ENCODE measurements around the gene RAB31. TPM values are rescaled to one million over a fixed set of nuclear protein-coding genes. Genes with fewer than 3 reads are reported as not detected.

The RAB31 gene
- total RNA-seq, 1 experiment from 2014 or later = 32.9 TPM

GRCh38 chr18:9737006-9737405, 28.9 kb downstream of the RAB31 start (continued):
- TF ChIP-seq ZNF396 (CRISPR knock-in tag; IDR thresholded peaks at IDR 0.05; ENCODE audit: borderline replicate concordance) = no peak
- no peak for TF ChIP-seq NFATC4 (CRISPR knock-in tag; IDR thresholded peaks at IDR 0.05)
- no peak for TF ChIP-seq ELF4 (CRISPR knock-in tag; IDR thresholded peaks at IDR 0.05; ENCODE audit: low read depth)
- TF ChIP-seq OVOL2 (CRISPR knock-in tag; IDR thresholded peaks at IDR 0.05; ENCODE audit: borderline replicate concordance) = no peak
- no peak for TF ChIP-seq ZNF281 (CRISPR knock-in tag; IDR thresholded peaks at IDR 0.05)
- TF ChIP-seq CDX4 (CRISPR knock-in tag; IDR thresholded peaks at IDR 0.05; ENCODE audit: borderline replicate concordance) = no peak
- TF ChIP-seq ATF6 (CRISPR knock-in tag; IDR thresholded peaks at IDR 0.05) = no peak
- no peak for TF ChIP-seq ZNF425 (CRISPR knock-in tag; conservative IDR thresholded peaks at IDR 0.05)
- no peak for TF ChIP-seq SMAD4 (CRISPR knock-in tag; IDR thresholded peaks at IDR 0.05)
- no peak for TF ChIP-seq ZNF219 (CRISPR knock-in tag; IDR thresholded peaks at IDR 0.05; ENCODE audit: borderline replicate concordance)

- Mint-ChIP-seq H3K9me3 (no peaks in the 10 kb centered on the region), H3K4me3 (no peak overlapping the region), H3K27ac (no peak overlapping the region), H3K36me3 (no peaks in the 10 kb centered on the region), H3K27me3 (ENCODE audit: low read depth) (no peaks in the 10 kb centered on the region), H3K4me1 (peaks cover 31% of the 10 kb centered on the region)
- ChIA-PET CTCF (interaction anchor here (1.1 to 1.6 kb wide), 2 partner anchors 15 to 162 kb away, joined by 3 to 6 read pairs; no protein-coding TSS in a partner anchor), POLR2A (no interaction called here)
- ATAC-seq = no peak
- no peak for DNase-seq (ENCODE audit: low spot score)
- no peak for TF ChIP-seq CREB1 (CRISPR knock-in tag; IDR thresholded peaks at IDR 0.05)
- TF ChIP-seq ZNF512 (CRISPR knock-in tag; IDR thresholded peaks at IDR 0.05; ENCODE audit: borderline replicate concordance) = no peak
- no peak for TF ChIP-seq CDX4 (CRISPR knock-in tag; IDR thresholded peaks at IDR 0.05; ENCODE audit: borderline replicate concordance)
- no peak for TF ChIP-seq ZNF263 (CRISPR knock-in tag; IDR thresholded peaks at IDR 0.05; ENCODE audit: low read depth)
- TF ChIP-seq HMGA2 (CRISPR knock-in tag; IDR thresholded peaks at IDR 0.05) = no peak
- TF ChIP-seq ZMAT4 (CRISPR knock-in tag; IDR thresholded peaks at IDR 0.05) = no peak
- TF ChIP-seq ZNF281 (CRISPR knock-in tag; IDR thresholded peaks at IDR 0.05) = no peak
- TF ChIP-seq ARID4B (CRISPR knock-in tag; IDR thresholded peaks at IDR 0.05; ENCODE audit: borderline replicate concordance) = no peak
Measured at GRCh38 chr18:9737472-9738121, 29.5 kb downstream of the RAB31 start.

All from WTC11 (cell line).